Measurements from ENCODE around the gene CDH4.

The CDH4 gene

DNA sequence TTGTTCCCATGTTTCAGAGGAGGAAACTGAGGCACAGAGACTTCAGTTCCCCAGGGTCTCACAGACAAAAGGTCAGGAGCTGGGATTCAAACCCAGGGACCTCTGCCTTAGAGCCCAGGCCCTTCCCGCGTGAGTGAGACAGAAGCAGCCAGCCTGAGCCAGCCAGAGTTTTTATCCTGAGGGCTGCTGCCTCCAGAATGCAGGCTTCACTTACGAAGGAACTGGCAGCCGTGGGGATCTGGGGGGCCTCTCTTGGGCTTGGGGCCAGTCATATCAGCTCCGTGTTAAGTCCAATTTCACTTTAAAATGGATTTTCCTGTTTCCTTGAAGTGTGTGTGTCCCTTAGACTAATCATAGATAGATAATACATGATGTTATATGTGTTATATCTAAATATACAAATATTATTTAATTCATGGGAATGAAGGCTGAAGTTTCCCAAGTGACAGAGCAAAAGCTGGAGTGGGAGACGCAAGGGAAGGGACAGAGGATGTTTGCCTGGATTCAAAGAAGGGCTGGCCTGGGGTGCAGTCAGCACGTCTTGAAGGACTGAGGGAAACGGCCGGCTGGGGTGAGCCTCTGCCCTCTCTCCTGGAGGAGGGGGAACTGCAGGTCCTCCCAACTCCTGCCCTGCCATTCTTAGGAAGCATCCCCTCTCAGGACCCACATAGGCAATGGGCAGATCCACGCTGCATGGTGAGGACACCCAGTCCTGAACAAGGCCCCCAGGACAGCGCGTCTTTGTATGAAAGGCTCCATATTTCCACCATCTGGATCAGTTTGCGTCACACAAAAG lies 320.1 kb downstream of the CDH4 start:
- no peak for DNase-seq

DNA sequence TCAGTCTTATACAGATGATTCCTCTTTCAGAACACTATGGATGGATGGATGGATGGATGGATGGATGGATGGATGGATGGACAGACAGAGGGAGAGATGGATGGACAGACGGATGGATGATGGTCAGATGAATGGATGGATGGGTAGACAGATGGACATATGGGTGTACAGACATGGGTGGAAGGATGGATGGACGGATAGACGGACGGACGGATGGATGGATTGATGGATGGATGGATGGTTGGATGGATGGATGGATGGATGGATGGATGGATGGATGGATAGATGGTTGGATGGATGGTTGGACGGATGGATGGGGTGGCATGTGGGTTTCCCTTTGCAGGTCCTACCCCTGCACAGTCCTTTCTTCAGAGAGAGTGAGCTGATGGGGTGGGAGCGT lies 320.7 kb downstream of the CDH4 start:
- no peak for DNase-seq

DNA sequence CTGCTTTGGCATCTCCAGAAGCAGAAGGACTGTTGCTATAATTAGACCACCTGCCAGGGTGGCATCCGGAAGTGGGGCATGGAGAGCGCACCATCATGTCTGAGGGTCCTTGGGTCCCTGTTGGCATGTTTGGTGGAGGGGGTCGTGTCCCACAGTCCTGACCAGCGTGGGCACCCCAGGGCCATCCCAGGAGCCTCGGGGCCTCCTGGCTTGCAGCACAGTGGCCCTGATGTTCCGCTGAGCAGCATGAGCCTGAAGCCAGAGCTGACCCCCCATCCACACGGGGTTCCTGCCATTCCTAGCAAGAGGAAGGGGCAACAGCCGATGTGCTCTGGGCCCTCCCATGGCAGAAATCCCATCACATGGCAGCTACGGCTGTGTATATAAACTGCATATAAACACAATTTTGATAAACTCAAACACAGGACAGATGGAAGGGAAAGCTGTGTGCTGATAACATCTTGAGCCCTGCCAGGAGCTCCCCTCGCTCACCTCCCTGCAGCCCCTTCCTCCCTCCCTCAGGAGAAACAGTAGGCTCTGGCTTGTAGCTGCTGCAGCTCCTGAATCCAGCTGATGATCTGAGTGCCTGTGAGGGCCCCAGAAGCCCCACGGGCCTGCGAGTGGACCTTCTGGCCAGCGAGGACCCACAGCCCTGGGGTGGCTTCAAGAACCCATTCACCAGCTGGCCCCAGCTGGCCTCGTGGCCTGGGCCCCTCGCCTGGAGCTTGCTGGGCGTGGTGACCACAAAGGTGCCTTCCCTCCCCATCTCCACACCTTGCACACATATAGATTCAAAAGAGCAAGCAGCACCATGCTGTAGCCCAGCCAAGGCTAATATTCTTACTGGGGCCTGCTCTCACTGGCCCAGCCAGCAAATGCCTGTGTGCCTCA lies 321.6 kb downstream of the CDH4 start:
- DNase-seq = no peak

DNA sequence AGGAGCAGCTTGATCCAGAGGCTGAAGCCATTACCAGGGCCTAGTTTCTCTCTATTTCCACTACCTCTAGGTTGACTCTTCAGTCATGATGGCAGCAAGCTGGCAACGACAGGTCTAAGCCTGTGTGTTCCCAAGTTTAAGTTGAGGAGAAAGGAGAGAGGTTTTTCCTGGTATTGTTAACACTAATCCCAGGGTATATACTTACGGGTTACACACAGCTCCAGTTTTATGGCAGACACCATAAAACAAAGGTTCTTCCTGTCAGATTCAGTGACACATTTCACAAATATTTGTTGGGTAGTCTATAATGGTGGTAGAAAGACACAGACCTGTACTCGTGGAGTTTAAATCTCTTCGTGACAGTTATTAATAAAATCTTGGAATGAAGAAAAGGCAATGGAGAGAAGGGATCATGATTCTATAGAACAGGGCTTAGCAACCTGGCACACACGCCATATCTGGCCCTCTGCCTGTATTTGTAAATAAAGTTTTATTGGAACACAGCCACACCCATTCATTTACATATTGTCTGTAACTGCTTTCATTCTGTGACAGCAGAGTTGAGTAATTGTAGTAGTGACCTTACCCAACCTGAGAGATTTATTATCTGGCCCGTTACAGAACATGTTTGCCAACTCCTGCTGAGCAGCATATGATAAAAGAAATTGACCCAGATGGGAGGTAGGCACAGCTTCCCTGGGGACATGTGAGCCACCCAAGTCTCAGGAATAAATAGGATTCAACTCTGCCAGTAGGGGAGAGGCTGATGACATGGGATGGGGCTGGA lies 323.3 kb downstream of the CDH4 start:
- no peak for DNase-seq

DNA sequence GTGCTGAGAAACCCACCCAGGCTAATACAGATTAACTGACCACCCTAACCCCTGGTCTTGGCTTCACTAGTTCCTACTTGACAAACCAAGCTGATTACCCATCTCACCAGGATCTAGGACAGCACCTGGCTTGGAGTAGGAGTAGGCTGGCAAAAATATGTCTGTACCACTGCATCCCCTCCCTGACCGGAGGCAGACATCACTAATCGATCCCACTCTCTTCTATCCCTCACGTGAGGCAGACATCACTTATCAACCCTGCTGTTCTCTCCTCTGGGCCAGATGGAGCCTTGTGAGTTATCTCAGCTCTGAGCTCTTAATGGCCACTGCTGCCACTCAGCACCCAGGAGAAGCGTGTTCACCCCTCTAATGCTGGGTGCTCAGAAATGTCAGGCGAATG lies 324.3 kb downstream of the CDH4 start:
- no peak for DNase-seq

DNA sequence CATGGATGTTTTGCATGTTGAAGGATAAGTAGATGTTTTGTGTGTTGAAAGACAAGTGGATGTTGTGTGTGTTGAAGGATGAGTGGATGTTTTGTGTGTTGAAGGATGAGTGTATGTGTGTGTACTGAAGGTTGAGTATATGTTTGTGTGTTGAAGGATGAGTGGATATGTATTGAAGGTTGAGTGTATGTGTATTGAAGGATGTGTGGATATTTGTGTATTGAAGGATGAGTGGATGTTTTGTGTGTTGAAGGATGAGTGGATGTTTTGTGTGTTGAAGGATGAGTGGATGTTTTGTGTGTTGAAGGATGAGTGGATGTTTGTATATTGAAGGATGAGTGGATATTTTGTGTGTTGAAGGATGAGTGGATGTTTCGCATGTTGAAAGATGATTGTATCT lies 325.0 kb downstream of the CDH4 start:
- no peak for DNase-seq

DNA sequence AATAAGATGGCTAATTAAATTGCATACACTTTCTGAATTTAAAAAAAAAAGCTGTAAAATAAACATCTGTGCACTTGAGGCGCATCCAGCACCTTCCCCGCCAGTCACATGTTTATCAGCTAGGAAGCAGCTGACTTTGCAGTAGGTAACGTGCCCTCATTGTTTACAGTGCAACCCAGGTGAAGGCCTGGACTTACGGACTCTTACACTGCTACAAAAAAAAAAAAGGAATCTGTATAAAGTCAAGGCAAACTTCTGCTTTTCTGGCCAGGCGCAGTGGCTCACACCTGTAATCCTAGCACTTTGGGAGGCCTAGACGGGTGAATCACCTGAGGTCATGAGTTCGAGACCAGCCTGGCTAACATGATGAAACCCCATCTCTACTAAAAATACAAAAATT lies 327.8 kb downstream of the CDH4 start:
- DNase-seq = no peak

DNA sequence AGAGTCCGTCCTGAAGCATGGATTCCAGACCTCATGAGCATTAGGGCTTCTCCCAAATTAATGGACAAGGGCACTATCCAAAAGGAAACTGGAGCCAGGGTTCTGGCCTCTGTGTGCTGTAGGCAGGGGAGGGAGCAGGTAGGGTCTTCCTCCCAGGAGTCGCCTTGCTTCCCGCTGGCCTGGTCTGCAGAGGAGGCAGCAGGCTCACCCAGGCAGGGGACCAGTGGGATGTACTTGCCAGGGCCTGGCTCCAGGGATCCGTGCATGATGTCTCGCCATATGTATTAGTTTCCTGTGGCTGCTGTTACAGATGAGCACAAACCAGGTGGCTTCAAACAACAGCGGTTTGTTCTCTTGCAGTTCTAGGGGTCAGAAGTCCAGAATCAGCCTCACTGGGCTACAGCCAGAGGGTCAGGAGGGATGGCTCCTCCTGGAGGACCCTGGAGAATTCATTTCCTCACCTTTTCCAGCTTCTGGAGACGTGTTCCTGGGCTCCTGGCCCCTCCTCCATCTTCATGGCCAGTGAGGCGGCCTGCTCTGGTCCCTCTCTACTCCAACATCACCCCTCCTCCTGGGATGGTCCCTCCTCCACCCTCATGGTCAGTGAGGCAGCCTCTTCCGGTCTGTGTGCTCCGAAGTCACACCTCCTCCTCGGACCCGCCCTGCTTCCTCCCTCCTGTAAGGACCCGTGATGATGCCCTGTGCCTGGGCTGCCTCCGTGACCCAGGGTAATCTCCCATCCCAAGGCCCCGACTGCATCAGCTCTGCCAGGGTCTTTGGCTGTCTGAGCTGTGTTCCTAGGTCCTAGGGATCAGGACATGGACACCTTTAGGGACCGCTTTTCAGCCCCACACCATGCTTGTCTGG lies 329.1 kb downstream of the CDH4 start:
- no peak for DNase-seq

DNA sequence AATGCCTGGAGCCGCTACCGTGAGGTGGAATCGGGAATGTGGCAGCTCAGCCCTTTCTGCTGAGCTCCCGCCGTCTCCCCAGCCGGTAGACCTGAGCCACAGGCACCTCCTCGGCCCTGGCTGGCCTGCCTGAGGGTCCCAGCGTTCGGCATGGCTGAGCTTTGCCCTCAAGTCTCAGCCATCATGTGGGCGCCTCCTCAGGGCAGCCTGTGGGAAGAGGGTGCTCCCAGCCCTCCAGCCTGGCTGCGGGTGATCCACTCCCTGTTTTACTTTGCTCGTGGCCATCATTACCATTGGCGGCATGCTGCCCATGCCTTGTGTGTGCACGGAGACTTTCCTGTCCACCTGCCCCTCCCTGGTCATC lies 329.7 kb downstream of the CDH4 start:
- DNase-seq = no peak

DNA sequence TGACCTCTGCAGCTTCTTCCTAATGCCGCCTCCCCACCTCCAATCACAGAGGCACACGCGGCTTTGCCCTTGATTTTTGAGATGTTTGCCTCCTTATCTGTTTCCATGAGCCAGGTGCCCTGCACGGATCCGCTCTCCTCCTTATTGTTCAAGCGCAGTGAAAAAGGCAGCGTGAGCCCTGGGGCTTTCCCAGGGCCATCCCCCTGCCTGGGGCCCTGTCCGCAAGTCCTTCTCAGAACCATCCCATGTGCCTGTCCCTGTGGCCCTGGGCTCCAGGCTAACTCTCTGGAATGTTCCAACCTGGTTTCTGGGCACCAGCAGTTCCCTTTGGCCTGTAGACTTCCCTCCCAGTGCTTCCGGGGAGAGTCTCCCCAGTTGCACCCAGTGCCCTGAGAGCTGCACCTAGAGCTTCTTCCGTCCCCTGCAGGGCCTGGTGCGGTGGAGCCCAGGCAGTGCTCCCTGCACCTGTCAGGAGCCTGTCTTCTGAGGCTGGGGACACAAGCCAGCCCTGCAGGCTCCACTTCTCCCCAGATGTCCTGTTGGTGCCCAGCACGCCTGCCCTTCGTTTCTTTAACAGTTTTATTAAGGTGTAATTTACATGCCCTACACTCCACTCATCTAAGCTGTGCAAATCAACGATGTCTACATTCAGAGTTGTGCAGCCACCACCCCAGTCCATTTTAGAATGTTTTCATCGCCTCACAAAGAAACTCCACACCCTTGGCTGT lies 330.3 kb downstream of the CDH4 start:
- DNase-seq = no peak

DNA sequence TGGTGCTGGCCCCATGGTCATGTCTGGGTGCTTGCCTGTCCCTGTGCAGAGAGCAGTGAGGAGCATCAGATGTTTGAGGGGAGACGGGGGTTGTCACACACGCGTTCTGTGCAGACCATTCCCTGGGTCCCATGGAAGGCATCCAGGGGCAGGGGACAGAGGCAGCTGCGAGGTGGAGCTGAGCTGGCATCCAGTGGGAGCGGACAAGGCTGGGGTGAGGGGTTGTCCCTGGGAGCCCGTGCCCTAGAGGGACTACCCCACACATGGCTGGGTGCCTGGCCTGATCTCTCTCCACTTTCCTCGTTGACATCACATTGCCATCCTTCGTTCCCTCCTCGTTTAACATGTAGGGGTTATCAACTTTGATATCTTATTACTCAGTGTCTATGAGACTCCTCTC lies 331.3 kb downstream of the CDH4 start:
- no peak for DNase-seq

DNA sequence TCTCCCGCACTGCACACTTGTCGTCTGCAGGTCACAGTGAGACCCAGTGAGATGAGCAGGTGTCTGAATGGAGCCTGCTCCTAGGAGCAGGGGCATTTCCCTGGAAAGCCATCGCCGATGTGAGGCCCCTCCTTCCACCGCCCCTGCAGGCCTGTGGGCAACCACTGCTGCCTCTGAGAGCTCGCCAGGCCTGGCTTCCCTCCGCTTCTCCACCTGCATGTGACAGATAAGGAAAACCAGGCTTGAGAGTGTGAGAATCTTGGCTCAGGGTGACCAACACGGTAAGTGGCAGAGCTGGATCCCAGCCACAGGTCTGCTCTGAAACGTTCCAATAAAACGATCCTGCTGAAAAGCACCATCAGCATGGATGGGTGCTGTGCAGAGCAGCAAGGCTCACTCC lies 332.8 kb downstream of the CDH4 start:
- DNase-seq = no peak

DNA sequence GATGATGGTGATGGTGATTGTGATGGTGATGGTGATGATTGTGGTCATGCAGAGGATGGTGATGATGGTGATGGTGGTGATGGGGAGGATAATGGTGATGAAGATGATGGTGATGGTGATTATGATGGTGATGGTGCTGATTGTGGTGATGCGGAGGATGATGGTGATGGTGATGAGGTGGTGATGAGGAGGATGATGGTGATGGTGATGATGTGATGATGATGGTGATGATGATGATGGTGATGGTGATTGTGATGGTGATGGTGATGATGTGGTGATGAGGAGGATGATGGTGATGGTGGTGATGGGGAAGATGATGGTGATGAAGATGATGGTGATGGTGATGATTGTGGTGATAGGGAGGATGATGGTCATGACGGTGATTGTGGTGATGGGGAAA lies 333.7 kb downstream of the CDH4 start:
- no peak for DNase-seq

DNA sequence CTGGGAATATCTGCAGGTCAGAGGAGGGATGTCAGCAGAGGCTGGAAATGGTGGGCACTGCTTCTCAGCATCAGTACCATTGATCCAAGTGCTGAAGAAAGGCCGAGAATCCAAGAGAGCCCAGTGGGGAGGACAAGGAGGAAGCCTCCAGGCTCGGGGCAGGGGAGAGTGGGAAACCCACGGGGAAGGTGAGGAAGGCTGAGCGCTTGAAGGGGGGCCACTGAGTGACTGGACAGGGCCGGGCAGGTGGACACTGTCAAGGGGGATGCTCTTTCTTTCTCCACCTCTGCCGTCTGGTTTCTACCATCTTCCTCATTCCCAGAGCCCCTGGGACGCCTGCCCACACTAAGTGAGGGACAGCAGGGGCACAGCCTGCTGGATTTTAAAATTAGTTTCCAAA lies 335.0 kb downstream of the CDH4 start:
- DNase-seq = no peak

DNA sequence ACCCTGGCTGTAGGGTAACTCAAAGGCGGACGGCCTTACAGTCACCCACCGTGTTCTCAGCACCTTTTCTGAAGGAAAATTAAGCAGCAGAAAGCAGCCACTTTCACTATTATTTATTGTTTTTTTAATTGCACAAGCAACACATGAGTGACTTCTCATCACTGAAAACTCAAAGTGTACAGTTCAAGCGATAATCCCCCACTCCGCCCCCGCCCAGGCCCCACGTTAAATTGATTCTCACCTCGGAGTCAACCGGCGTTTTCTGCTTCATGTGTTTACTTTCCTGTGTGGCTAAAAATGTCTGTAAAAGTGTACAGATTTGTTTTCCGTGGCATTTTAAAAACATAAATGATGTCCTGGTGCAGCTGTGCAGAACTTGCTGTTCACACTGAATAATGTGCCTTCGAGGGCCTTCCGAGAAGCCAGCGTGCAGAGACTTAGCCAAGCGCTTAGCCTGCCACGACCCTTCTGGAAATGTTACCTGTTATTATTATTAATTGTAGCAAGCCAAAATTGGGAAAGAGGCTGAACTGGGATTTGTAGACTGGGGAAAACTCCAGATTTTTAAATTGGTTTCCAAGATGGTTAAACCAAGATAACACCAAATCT lies 335.7 kb downstream of the CDH4 start:
- no peak for DNase-seq

DNA sequence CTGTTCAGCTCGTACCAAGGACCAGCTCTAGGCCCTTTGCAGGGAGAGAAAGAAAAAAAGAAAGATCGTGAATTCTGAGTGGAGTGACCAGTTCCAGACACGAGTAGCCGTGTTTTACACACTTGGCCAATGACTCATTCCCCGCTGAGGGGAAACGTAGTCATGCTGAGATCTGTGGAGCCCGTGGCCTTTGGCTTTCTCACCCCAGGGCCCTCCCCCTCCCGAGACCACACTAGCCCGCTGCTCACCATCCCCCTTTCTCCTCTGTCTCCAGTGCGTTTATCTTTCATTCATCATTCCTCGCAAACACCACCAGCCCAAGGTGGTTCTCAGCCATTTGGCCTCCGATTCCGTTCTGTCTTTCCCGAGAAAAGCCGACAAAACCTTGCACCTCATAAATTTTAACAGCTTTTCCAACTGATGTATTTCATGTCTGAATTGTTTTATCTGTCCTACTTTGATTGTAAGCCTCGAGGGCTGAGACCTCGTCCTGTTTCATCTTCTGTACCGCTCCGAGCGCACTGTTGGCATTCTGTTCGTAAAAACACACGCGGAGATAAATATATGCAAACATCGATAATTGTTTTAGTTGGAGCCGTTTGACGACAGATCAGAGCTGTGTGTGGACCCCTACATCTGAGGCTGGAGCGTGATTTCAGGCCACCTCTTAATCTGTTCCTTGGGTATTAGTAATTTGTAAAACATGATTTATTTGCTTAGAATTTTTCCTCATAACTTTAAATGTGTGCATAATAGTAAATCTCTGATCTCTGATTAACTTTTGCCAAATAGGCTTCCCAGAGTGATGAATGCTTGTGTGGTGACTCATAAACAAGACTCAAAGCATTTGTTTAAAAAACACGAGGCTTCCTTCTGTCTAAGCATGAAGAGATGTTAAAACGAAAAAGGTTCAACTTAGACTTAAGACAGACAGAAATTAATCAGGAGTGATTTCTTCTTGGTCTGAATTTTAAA lies 336.6 kb downstream of the CDH4 start:
- no peak for DNase-seq

DNA sequence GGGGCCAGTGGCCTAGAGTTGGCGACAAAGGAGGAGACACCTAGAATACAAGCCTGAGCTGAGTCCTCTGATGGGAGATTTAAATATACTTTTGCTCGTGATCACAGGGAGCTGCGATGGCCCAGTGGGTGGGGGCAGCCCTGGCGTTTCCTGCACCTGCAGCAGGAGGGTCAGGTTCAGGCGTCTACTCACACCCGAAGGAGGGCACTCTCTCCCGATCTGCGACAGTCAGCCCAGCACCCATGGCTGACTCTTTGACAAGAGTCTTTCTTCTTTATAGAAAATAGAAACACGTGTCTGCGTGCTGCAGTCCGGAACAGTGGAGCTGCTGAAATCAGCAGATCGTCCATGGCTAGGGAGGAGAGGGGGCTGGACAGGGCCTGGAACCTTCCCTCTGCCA lies 338.2 kb downstream of the CDH4 start:
- DNase-seq = no peak

DNA sequence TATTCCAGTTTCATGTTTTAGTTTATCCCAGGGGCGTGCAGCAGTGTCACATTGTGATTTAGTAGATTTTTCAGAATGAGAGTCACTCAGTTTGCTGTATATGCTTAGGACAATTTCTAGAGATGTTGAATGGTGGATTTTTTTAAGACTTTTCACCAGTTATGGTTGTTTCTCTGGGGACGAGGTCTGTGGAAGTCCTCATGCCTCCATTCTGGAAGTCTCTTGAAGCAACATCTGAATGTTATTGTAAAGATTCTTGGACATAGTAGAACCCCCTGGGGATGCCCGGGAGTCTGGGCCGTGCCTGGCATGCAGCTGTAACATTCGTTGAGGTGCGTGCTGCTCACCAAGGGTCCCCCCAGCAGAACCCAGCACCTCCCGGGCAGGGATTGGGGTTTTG lies 341.5 kb downstream of the CDH4 start:
- no peak for DNase-seq

DNA sequence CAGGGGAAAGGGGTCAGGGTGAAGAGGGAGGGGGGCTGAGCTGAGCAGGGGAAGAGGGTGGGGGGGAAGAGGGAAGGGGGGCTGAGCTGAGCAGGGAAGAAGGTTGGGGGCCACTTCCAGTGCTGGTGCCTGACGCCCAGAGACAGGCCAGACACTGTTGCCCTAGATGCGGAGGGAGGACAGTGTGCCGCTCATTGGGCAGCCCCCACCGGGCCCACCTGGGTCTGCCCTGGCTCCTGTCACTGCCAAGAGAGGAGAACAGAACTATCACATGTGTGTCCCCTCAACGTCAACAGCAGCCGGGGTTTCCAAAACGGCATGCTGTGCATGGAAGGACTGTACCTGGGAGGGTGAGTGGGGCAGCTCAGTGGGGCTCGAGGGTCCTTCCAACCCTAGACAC lies 342.1 kb downstream of the CDH4 start:
- no peak for DNase-seq

DNA sequence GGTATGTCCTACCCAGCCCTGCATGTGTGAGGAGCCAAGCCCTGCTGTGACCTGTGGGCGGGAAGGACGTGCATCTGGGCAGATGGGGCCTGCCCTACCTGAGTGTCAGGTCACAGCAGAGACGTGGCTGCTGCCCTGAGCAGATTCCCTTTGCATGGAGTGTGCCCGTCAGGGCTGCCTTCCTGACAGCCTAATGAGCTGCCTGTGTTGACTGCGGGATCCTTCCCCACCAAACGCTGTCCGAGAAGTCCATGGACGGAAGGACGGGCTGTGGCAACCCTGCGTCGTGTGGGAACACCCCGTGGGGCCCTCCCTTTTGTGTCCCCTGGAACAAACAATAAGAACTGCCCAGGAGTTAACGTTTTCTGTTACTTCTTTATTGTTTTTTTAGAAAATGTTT lies 343.2 kb downstream of the CDH4 start:
- DNase-seq = no peak
